Measurements from ENCODE around the gene LIMS1. TPM values are rescaled to one million over a fixed set of nuclear protein-coding genes. Genes with fewer than 3 reads are reported as not detected.

The LIMS1 gene
- total RNA-seq, 2 experiments from 2014 or later, result 46.2 to 52.1 TPM

GRCh38 chr2:108616318-108616717, 82.0 kb downstream of the LIMS1 start:
- Mint-ChIP-seq H3K4me1 (peaks cover 58% of the 10 kb centered on the region), H3K9me3 (no peaks in the 10 kb centered on the region), H3K27me3 (no peaks in the 10 kb centered on the region), H3K36me3 (peaks cover 1% of the 10 kb centered on the region), H3K27ac (no peak overlapping the region), H3K4me3 (no peak overlapping the region)
- DNase-seq, result no peak
- no peak for ATAC-seq (ENCODE audit: low read depth)
- POLR2A ChIA-PET, result no interaction called here

- no peaks in the 10 kb centered on the region for H3K27me3 Mint-ChIP-seq
- ATAC-seq (ENCODE audit: low read depth), result no peak
- no peak overlapping the region for H3K27ac Mint-ChIP-seq
Observed at GRCh38 chr2:108616751-108617161, 82.5 kb downstream of the LIMS1 start.

GRCh38 chr2:108617617-108618016, 83.3 kb downstream of the LIMS1 start:
- H3K9me3 Mint-ChIP-seq, result no peaks in the 10 kb centered on the region
- no peak for DNase-seq
- H3K27me3 Mint-ChIP-seq, result no peaks in the 10 kb centered on the region
- ATAC-seq (ENCODE audit: low read depth), result no peak
- peaks cover 60% of the 10 kb centered on the region for H3K4me1 Mint-ChIP-seq
- POLR2A ChIA-PET, result no interaction called here
- no peak overlapping the region for H3K4me3 Mint-ChIP-seq
- peaks cover 1% of the 10 kb centered on the region for H3K36me3 Mint-ChIP-seq
- no peak overlapping the region for H3K27ac Mint-ChIP-seq

More at GRCh38 chr2:108616751-108617161, 82.5 kb downstream of the LIMS1 start:
- Mint-ChIP-seq H3K9me3 (no peaks in the 10 kb centered on the region), H3K36me3 (peaks cover 1% of the 10 kb centered on the region), H3K4me1 (peaks cover 59% of the 10 kb centered on the region), H3K4me3 (no peak overlapping the region)
- POLR2A ChIA-PET, result no interaction called here
- DNase-seq, result no peak

GRCh38 chr2:108619925-108620620, 85.8 kb downstream of the LIMS1 start:
- peaks cover 55% of the 10 kb centered on the region for H3K4me1 Mint-ChIP-seq
- DNase-seq (no peak), ATAC-seq (ENCODE audit: low read depth) (no peak)
- no peaks in the 10 kb centered on the region for H3K27me3 Mint-ChIP-seq
- no peak overlapping the region for H3K4me3 Mint-ChIP-seq
- POLR2A ChIA-PET, result interaction anchor here (1.0 to 1.5 kb wide), 4 partner anchors 9 to 99 kb away, joined by 3 to 8 read pairs (median 6); partner anchors contain the start of gene RANBP2
- H3K27ac Mint-ChIP-seq, result peak overlapping the region; percentile 90
- no peaks in the 10 kb centered on the region for H3K36me3 Mint-ChIP-seq
- no peaks in the 10 kb centered on the region for H3K9me3 Mint-ChIP-seq

GRCh38 chr2:108620656-108621055, 86.4 kb downstream of the LIMS1 start:
- ATAC-seq (ENCODE audit: low read depth) (no peak), DNase-seq (no peak)
- Mint-ChIP-seq H3K27ac (peak overlapping the region; percentile 90), H3K36me3 (no peaks in the 10 kb centered on the region), H3K27me3 (no peaks in the 10 kb centered on the region), H3K4me3 (peak overlapping the region; percentile 77), H3K9me3 (no peaks in the 10 kb centered on the region), H3K4me1 (peaks cover 52% of the 10 kb centered on the region)
- POLR2A ChIA-PET, result interaction anchor here (0.6 to 1.5 kb wide), 9 partner anchors 9 to 99 kb away, joined by 3 to 8 read pairs (median 4); partner anchors contain the start of gene RANBP2

- peak; percentile 66 for DNase-seq
- peak; percentile 99 for ATAC-seq (ENCODE audit: low read depth)
- POLR2A ChIA-PET, result interaction anchor here (0.6 to 1.5 kb wide), 10 partner anchors 8 to 172 kb away, joined by 3 to 8 read pairs (median 4); partner anchors contain the start of genes GCC2 and RANBP2
- no peaks in the 10 kb centered on the region for H3K27me3 Mint-ChIP-seq
- H3K4me3 Mint-ChIP-seq, result peak overlapping the region; percentile 77
- peaks cover 48% of the 10 kb centered on the region for H3K4me1 Mint-ChIP-seq
- no peaks in the 10 kb centered on the region for H3K9me3 Mint-ChIP-seq
- peak overlapping the region; percentile 90 for H3K27ac Mint-ChIP-seq
- H3K36me3 Mint-ChIP-seq, result no peaks in the 10 kb centered on the region
Observed at GRCh38 chr2:108621087-108621559, 86.9 kb downstream of the LIMS1 start.

- Mint-ChIP-seq H3K9me3 (no peaks in the 10 kb centered on the region), H3K27me3 (no peaks in the 10 kb centered on the region), H3K36me3 (no peaks in the 10 kb centered on the region), H3K4me3 (peak overlapping the region; percentile 77), H3K4me1 (peaks cover 45% of the 10 kb centered on the region), H3K27ac (peak overlapping the region; percentile 90)
- DNase-seq (no peak), ATAC-seq (ENCODE audit: low read depth) (no peak)
- POLR2A ChIA-PET, result interaction anchor here (0.8 to 1.5 kb wide), 8 partner anchors 7 to 173 kb away, joined by 3 to 8 read pairs (median 4); partner anchors contain the start of genes GCC2 and RANBP2
Observed at GRCh38 chr2:108621687-108622681, 87.7 kb downstream of the LIMS1 start.

- Mint-ChIP-seq H3K9me3 (no peaks in the 10 kb centered on the region), H3K4me1 (peaks cover 39% of the 10 kb centered on the region), H3K4me3 (no peak overlapping the region), H3K27ac (no peak overlapping the region), H3K27me3 (no peaks in the 10 kb centered on the region), H3K36me3 (peaks cover 2% of the 10 kb centered on the region)
- ATAC-seq (ENCODE audit: low read depth) (no peak), DNase-seq (no peak)
- POLR2A ChIA-PET, result no interaction called here
Observed at GRCh38 chr2:108623616-108624015, 89.3 kb downstream of the LIMS1 start.

- H3K4me3 Mint-ChIP-seq, result no peak overlapping the region
- ATAC-seq (ENCODE audit: low read depth), result no peak
- no peaks in the 10 kb centered on the region for H3K9me3 Mint-ChIP-seq
- no peak for DNase-seq
- H3K4me1 Mint-ChIP-seq, result peaks cover 32% of the 10 kb centered on the region
- no peak overlapping the region for H3K27ac Mint-ChIP-seq
- peaks cover 2% of the 10 kb centered on the region for H3K36me3 Mint-ChIP-seq
- POLR2A ChIA-PET, result interaction anchor here (0.6 kb wide), 1 partner anchor 13 kb away, joined by 3 read pairs; no protein-coding TSS in a partner anchor
- H3K27me3 Mint-ChIP-seq, result no peaks in the 10 kb centered on the region
Observed at GRCh38 chr2:108625186-108625827, 91.0 kb downstream of the LIMS1 start.

GRCh38 chr2:108625828-108626195, 91.5 kb downstream of the LIMS1 start:
- Mint-ChIP-seq H3K9me3 (no peaks in the 10 kb centered on the region), H3K36me3 (peaks cover 2% of the 10 kb centered on the region), H3K4me1 (peaks cover 29% of the 10 kb centered on the region), H3K4me3 (no peak overlapping the region), H3K27ac (no peak overlapping the region), H3K27me3 (no peaks in the 10 kb centered on the region)
- DNase-seq (no peak), ATAC-seq (ENCODE audit: low read depth) (no peak)
- POLR2A ChIA-PET, result interaction anchor here (0.6 kb wide), 1 partner anchor 13 kb away, joined by 3 read pairs; no protein-coding TSS in a partner anchor

- ATAC-seq (ENCODE audit: low read depth) (no peak), DNase-seq (no peak)
- Mint-ChIP-seq H3K36me3 (peaks cover 2% of the 10 kb centered on the region), H3K27ac (no peak overlapping the region), H3K9me3 (no peaks in the 10 kb centered on the region), H3K27me3 (no peaks in the 10 kb centered on the region), H3K4me1 (peaks cover 28% of the 10 kb centered on the region), H3K4me3 (no peak overlapping the region)
- POLR2A ChIA-PET, result no interaction called here
Observed at GRCh38 chr2:108626995-108627394, 92.7 kb downstream of the LIMS1 start.

- no peak overlapping the region for H3K27ac Mint-ChIP-seq
Observed at GRCh38 chr2:108627911-108628567, 93.8 kb downstream of the LIMS1 start.

More at GRCh38 chr2:108627911-108628567, 93.8 kb downstream of the LIMS1 start:
- DNase-seq, result no peak
- Mint-ChIP-seq H3K36me3 (peaks cover 2% of the 10 kb centered on the region), H3K27me3 (no peaks in the 10 kb centered on the region), H3K9me3 (no peaks in the 10 kb centered on the region), H3K4me3 (no peak overlapping the region), H3K4me1 (peaks cover 26% of the 10 kb centered on the region)
- ATAC-seq (ENCODE audit: low read depth), result no peak
- POLR2A ChIA-PET, result no interaction called here
